CD4-positive, alpha-beta T cell treated with Interferon alpha-2 for 1 hour (primary cell): ENCODE data around the gene HOXC12.
A peak's percentile ranks its signal among the peaks of the same experiment; 100 is the strongest.

Source experiments
- DNase-seq, 2 donors: peaks; one replicate each; pipeline ENCODE4 v3.0.0-alpha.2; 2020 to 2022

Gene HOXC12

GRCh38 chr12:53985692-53985993 is 30.9 kb downstream of the HOXC12 start:
- no peak for DNase-seq

- no peak for DNase-seq
These were observed 31.4 kb downstream of the HOXC12 start for GRCh38 chr12:53985994-53986685.

GRCh38 chr12:53986686-53987483 is 32.2 kb downstream of the HOXC12 start:
- DNase-seq = no peak

GRCh38 chr12:53987787-53988230 is 33.1 kb downstream of the HOXC12 start:
- no peak for DNase-seq

GRCh38 chr12:53988541-53989226 is 34.0 kb downstream of the HOXC12 start:
- no peak for DNase-seq

GRCh38 chr12:53989227-53990113 is 34.8 kb downstream of the HOXC12 start:
- peak; percentile 23 to 45 for DNase-seq

- no peak for DNase-seq
These were observed 35.8 kb downstream of the HOXC12 start for GRCh38 chr12:53990311-53991076.

- no peak for DNase-seq
These were observed 36.4 kb downstream of the HOXC12 start for GRCh38 chr12:53991077-53991460.

- DNase-seq = no peak
These were observed 37.7 kb downstream of the HOXC12 start for GRCh38 chr12:53992377-53992889.

GRCh38 chr12:53993162-53994008 is 38.7 kb downstream of the HOXC12 start:
- DNase-seq = no peak

GRCh38 chr12:53994009-53994263 is 39.2 kb downstream of the HOXC12 start:
- no peak for DNase-seq

GRCh38 chr12:53994264-53995001 is 39.7 kb downstream of the HOXC12 start:
- no peak for DNase-seq

GRCh38 chr12:53995002-53995377 is 40.3 kb downstream of the HOXC12 start:
- no peak for DNase-seq

GRCh38 chr12:53995378-53996239 is 40.9 kb downstream of the HOXC12 start:
- DNase-seq = no peak

- DNase-seq = no peak
These were observed 41.8 kb downstream of the HOXC12 start for GRCh38 chr12:53996240-53997203.

- no peak for DNase-seq
These were observed 42.8 kb downstream of the HOXC12 start for GRCh38 chr12:53997204-53998109.
